A549 (cell line): ENCODE measurements around the gene METTL23. TPM values are rescaled to one million over a fixed set of nuclear protein-coding genes. Genes with fewer than 3 reads are reported as not detected.
"Not testable (repeated sequence)": the region's sequence is repeated elsewhere in the genome, so short reads cannot be mapped to it uniquely, and the experiment has no call there.

ENCODE experiments used
- ATAC-seq, 2 experiments: fragments of 200-7000 bp in 1 of 2; fragments of >200 bp in 1 of 2; cut with Nextera tagmentation in 1 of 2; cut with Tn5 transposase in 1 of 2; 3 replicates each; pipeline versions ENCODE4 v1.8.0 to v1.9.1; 2018 to 2020; ENCODE audit warnings: mild to moderate bottlenecking in 1 of 2, moderate library complexity in 1 of 2
- CTCF ChIA-PET: fragments of 300-600 bp; sonication (Branson Sonifier 250); formaldehyde crosslinking; extraction: SDS; loops from one replicate; lab custom pipeline; 2021; ENCODE audit warnings: antibody characterized with exemption, inconsistent platforms; lab: Yijun Ruan, JAX
- POLR2A ChIA-PET: fragments of 350-600 bp; formaldehyde crosslinking; extraction: SDS; loops from one replicate; lab custom pipeline; 2021; ENCODE audit warnings: antibody characterized with exemption, inconsistent platforms; lab: Yijun Ruan, JAX
- DNase-seq, 2 experiments: peaks; one replicate each; pipeline versions ENCODE4 v3.0.0 to v3.0.0-alpha.2; 2011 to 2016; ENCODE audit warnings: low read depth in 1 of 2, low spot score in 1 of 2
- FAIRE-seq: peaks from 2 replicates; lab custom pipeline; 2011; peaks lifted over from hg19 to GRCh38; lab: Jason Lieb, UNC
- H3K27ac ChIP-seq, 2 experiments: fragments of >200 bp; sonication (Bioruptor Twin); formaldehyde crosslinking; 3 replicates each; pipeline ENCODE4 v1.5.1; 2016 to 2017
- H3K4me1 ChIP-seq: fragments of >200 bp; sonication (Bioruptor Twin); formaldehyde crosslinking; 3 replicates; pipeline ENCODE4 v1.6.1; 2016
- H3K4me2 ChIP-seq: fragments of >200 bp; sonication (Bioruptor Twin); formaldehyde crosslinking; 3 replicates; pipeline ENCODE4 v1.6.1; 2016
- H3K4me3 ChIP-seq: fragments of >200 bp; sonication (Bioruptor Twin); formaldehyde crosslinking; 3 replicates; pipeline ENCODE4 v1.5.1; 2016
- H3K9me3 ChIP-seq: fragments of >200 bp; sonication (Bioruptor Twin); formaldehyde crosslinking; 3 replicates; pipeline ENCODE4 v1.6.1; 2016
- BHLHE40 ChIP-seq: IDR thresholded peaks from 2 replicates; pipeline ENCODE4 v1.6.1; 2012; ENCODE audit warnings: low read depth, low read length, inconsistent platforms
- CHD2 ChIP-seq: fragments of 150-350 bp; IDR thresholded peaks from 2 replicates; pipeline ENCODE4 v1.6.1; 2014; ENCODE audit warnings: low read length; ENCODE audit not compliant: partially characterized antibody
- E2F6 ChIP-seq: IDR thresholded peaks from 2 replicates; pipeline ENCODE4 v1.6.1; 2012; ENCODE audit warnings: low read depth, borderline replicate concordance
- FOSL2 ChIP-seq, 2 experiments: fragments of 450-650 bp in 1 of 2; fragments of >200 bp in 1 of 2; sonication (Bioruptor Twin) in 1 of 2; formaldehyde crosslinking; IDR thresholded peaks; 2 replicates each; pipeline versions ENCODE4 v1.5.0 to v1.6.1; 2016 to 2020; ENCODE audit warnings: mild to moderate bottlenecking in 1 of 2, moderate library complexity in 1 of 2
- GATA3 ChIP-seq: IDR thresholded peaks from 2 replicates; pipeline ENCODE4 v1.6.1; 2012; ENCODE audit warnings: borderline replicate concordance
- HES2 ChIP-seq: fragments of >200 bp; sonication (Bioruptor Twin); formaldehyde crosslinking; IDR thresholded peaks from 2 replicates; pipeline ENCODE4 v1.6.1; 2016
- HOXB13 ChIP-seq: fragments of 250-450 bp; sonication (Bioruptor Pico); IDR thresholded peaks from 2 replicates; pipeline ENCODE4 v1.5.0; 2020; ENCODE audit warnings: low read depth, mild to moderate bottlenecking, moderate library complexity
- MYC ChIP-seq: IDR thresholded peaks from 2 replicates; pipeline ENCODE4 v1.6.1; 2012; ENCODE audit warnings: mild to moderate bottlenecking, inconsistent platforms, low read length, improper control_type of control experiment, borderline replicate concordance
- PBX3 ChIP-seq: IDR thresholded peaks from 2 replicates; pipeline ENCODE4 v1.6.1; 2012
- PHF8 ChIP-seq: fragments of 200-600 bp; sonication (generic); IDR thresholded peaks from 2 replicates; pipeline ENCODE4 v1.6.1; 2016; ENCODE audit warnings: low read depth, mild to moderate bottlenecking, antibody characterized with exemption, moderate library complexity, borderline replicate concordance
- POLR2A ChIP-seq: IDR thresholded peaks from 2 replicates; pipeline ENCODE4 v1.6.1; 2012; ENCODE audit warnings: mild to moderate bottlenecking, low read length
- TFCP2L1 ChIP-seq: fragments of 250-450 bp; sonication (Bioruptor Pico); IDR thresholded peaks from 2 replicates; pipeline ENCODE4 v1.5.0; 2021; ENCODE audit warnings: mild to moderate bottlenecking
- WGBS: methylation state at CpG from one replicate; pipeline ENCODE4 v1.1.6; 2017; ENCODE audit errors: missing lambda C conversion rate; 5-methylcytosine and 5-hydroxymethylcytosine counted together
- polyA plus RNA-seq, 4 experiments: library from polyadenylated mRNA; depleted of rRNA in 3 of 4; stranded (reverse); fragments of >200 nt; fragmentation: RNase III in 1 of 4; extraction: RNeasy Plus Mini Kit Qiagen cat#74134 plus additional on column Dnase treatment in 1 of 4; gene quantifications; 2 replicates in 3 of 4; 3 replicates in 1 of 4; pipeline ENCODE4 v1.2.3, GENCODE V29; 2011 to 2017
- TF ChIP-seq, protein P1 (sequence below): fragments of 150-350 bp; IDR thresholded peaks from 2 replicates; pipeline ENCODE4 v1.6.1; 2014; ENCODE audit warnings: low read depth, mild to moderate bottlenecking, low read length
- TF ChIP-seq, protein P2 (sequence below): IDR thresholded peaks from 2 replicates; pipeline ENCODE4 v1.6.1; 2012
- TF ChIP-seq, protein P3 (sequence below): fragments of 450-650 bp; IDR thresholded peaks from 2 replicates; pipeline ENCODE4 v1.6.1; 2014; ENCODE audit warnings: antibody characterized with exemption

Gene METTL23
- polyA plus RNA-seq, 2 of the 4 experiments (the other 2 are of a cell fraction): 64.9 to 120 TPM

DNA sequence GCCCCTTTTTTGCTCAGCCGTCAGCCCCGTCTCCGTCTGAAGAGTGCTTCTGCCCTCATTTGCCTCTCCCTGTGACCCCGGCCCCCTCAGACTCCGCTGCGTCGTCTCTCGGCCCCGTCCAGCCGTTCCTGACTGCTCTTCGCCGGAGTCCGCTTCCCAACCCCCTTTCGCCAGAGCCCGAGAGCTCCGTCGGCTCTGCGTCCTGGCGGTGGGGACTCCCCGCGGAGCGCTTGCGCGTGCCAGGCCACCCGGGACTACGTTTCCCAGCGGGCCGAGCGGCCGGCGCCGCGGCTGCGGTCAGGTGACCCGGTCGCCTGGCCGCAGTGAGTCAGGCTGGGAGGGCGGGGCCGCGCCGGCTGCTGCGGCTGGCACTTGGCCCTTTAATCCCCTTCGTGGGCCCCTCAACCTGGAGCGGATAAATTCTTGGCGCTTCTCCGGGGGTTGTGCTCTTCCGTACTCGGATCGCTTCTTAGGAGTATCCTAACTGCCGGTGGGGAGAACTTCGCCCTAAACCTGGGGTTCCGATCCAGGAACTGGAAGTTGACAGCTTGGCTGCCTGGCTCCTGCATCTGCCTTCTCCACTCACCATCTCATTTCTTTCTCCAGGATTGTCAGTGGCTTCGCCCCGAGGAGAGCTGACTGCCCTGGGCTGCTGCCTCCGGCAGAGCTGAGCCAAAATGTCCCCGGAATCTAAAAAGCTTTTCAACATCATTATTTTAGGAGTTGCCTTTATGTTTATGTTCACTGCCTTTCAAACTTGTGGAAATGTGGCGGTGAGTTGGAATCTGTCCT is 11.2 kb downstream of the METTL23 start, which contains the start of gene MFSD11:
Gene MFSD11 (plus strand): TSS at position 444 of the 792 bp plus-strand sequence. CDS start 234 bp downstream, at position 678.
- Histone ChIP-seq H3K4me1 (peaks cover 31% of the 10 kb centered on the region), H3K9me3 (no peaks in the 10 kb centered on the region), H3K27ac (peak within 1 kb of the TSS; percentile 97 to 98), H3K4me3 (peak within 1 kb of the TSS; percentile 95), H3K4me2 (peak within 1 kb of the TSS; percentile 90)
- POLR2A ChIA-PET: interaction anchor here (0.5 to 1.3 kb wide), 8 partner anchors 8 to 318 kb away, joined by 3 to 8 read pairs (median 4); partner anchors contain the start of genes JMJD6 and METTL23
- WGBS: 1% methylated on average over 44 of the region's 57 CpGs
- peak; percentile 93 to 98 for DNase-seq
- FAIRE-seq: no peak
- TF ChIP-seq POLR2A: peak; percentile 49
- peak; percentile 32; the same call in 1 of the 2 replicates for TF ChIP-seq PHF8
- TF ChIP-seq, protein P1, sequence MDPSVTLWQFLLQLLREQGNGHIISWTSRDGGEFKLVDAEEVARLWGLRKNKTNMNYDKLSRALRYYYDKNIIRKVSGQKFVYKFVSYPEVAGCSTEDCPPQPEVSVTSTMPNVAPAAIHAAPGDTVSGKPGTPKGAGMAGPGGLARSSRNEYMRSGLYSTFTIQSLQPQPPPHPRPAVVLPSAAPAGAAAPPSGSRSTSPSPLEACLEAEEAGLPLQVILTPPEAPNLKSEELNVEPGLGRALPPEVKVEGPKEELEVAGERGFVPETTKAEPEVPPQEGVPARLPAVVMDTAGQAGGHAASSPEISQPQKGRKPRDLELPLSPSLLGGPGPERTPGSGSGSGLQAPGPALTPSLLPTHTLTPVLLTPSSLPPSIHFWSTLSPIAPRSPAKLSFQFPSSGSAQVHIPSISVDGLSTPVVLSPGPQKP: no peak
- no peak for TF ChIP-seq TFCP2L1 (CRISPR knock-in tag)
- peak; percentile 45; the same call in 1 of the 2 replicates for TF ChIP-seq PBX3
- no peak for TF ChIP-seq HOXB13 (CRISPR knock-in tag)
- peak; percentile 46; the same call in 1 of the 2 replicates for TF ChIP-seq BHLHE40
- TF ChIP-seq CHD2: peak; percentile 19
- TF ChIP-seq, protein P2, sequence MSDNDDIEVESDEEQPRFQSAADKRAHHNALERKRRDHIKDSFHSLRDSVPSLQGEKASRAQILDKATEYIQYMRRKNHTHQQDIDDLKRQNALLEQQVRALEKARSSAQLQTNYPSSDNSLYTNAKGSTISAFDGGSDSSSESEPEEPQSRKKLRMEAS: peak; percentile 45; the same call in 1 of the 2 replicates
- TF ChIP-seq HES2: no peak
- peak; percentile 7; the same call in 1 of the 2 replicates for TF ChIP-seq E2F6
- TF ChIP-seq MYC: peak; percentile 52; the same call in 1 of the 2 replicates
- 0 out of 2 replicates have a peak, but pooled peaks have one; percentile 23 for TF ChIP-seq FOSL2 (IDR thresholded peaks at IDR 0.05)
- TF ChIP-seq FOSL2 (CRISPR knock-in tag; IDR thresholded peaks at IDR 0.05): peak; percentile 97
- TF ChIP-seq GATA3: peak; percentile 33; the same call in 1 of the 2 replicates
- TF ChIP-seq, protein P3, sequence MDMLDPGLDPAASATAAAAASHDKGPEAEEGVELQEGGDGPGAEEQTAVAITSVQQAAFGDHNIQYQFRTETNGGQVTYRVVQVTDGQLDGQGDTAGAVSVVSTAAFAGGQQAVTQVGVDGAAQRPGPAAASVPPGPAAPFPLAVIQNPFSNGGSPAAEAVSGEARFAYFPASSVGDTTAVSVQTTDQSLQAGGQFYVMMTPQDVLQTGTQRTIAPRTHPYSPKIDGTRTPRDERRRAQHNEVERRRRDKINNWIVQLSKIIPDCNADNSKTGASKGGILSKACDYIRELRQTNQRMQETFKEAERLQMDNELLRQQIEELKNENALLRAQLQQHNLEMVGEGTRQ: peak; percentile 88
- ATAC-seq: peak; percentile 78 to 86
- CTCF ChIA-PET: interaction anchor here (0.7 to 2.8 kb wide), 6 partner anchors 11 to 349 kb away, joined by 3 to 9 read pairs (median 5); partner anchors contain the start of gene METTL23

DNA sequence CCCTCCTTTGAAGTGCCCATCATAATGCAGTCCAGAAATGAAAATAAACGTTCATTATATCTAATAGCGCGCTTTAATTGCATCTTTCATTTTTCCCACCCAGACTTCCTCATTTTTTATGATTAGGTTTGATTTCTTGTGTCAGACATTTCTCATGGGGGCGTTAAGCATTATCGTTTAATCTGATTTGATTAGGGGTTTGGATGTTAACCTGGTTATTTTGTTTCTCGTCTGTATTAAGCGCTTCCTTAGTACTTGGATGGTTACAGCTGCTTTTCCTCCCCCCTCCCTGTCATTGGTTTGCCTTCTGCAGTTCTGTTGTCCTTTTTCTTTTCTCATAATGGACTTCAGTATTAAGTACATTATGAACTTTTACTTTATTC is 11.8 kb downstream of the METTL23 start:
- CTCF ChIA-PET: interaction anchor here (1.2 to 2.8 kb wide), 6 partner anchors 11 to 349 kb away, joined by 3 to 9 read pairs (median 5); partner anchors contain the start of genes METTL23 and MGAT5B
- H3K4me1 ChIP-seq: peaks cover 25% of the 10 kb centered on the region

DNA sequence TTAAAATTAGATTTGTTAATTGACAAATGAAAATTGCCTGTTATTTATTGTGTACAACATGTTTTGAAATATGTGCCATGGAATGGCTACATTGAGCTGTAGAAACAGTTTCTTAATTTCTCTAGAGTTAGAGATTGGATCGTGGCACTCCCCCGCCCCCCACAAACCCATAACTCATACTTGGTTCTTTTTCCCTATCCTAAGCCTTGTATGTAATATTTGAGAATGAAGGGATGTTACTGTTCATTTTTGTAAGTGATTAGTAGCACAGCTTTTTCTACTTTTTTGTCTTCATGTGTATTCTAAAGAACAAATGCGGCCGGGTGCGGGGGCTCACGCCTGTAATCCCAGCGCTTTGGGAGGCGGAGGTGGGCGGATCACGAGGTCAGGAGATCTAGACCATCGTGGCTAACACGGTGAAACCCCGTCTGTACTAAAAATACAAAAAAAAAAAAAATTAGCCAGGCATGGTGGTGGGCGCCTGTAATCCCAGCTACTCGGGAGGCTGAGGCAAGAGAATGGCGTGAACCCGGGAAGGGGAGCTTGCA is 13.0 kb downstream of the METTL23 start:
- POLR2A ChIA-PET, H3K4me3 ChIP-seq, DNase-seq, H3K9me3 ChIP-seq, H3K27ac ChIP-seq, FAIRE-seq, ATAC-seq: not testable (repeated sequence)
- H3K4me1 ChIP-seq: peaks cover 13% of the 10 kb centered on the region; the same call in 1 of the 3 replicates
- 89% methylated on average over 17 of the region's 17 CpGs for WGBS
- CTCF ChIA-PET: interaction anchor here (0.7 to 2.8 kb wide), 8 partner anchors 11 to 327 kb away, joined by 3 to 9 read pairs (median 4); partner anchors contain the start of genes METTL23 and MGAT5B
- H3K4me2 ChIP-seq: peak overlapping the region; percentile 90; the same call in 2 of the 3 replicates

More for the DNA sequence above, 11.8 kb downstream of the METTL23 start:
- DNase-seq (no peak), ATAC-seq (no peak), FAIRE-seq (no peak)
- H3K4me3 ChIP-seq: peak overlapping the region; percentile 95
- peak overlapping the region; percentile 90 to 97 for H3K27ac ChIP-seq
- TF ChIP-seq MYC: no peak
- H3K4me2 ChIP-seq: peak overlapping the region; percentile 90
- H3K9me3 ChIP-seq: no peaks in the 10 kb centered on the region
- WGBS: 3% methylated on average over 7 of the region's 7 CpGs
- POLR2A ChIA-PET: interaction anchor here (1.0 to 1.1 kb wide), 4 partner anchors 11 to 181 kb away, joined by 3 to 8 read pairs (median 4); partner anchors contain the start of genes JMJD6 and METTL23
